ENCODE measurements around the gene CZIB. TPM values are rescaled to one million over a fixed set of nuclear protein-coding genes. Genes with fewer than 3 reads are reported as not detected.
"Not testable (repeated sequence)": the region's sequence is repeated elsewhere in the genome, so short reads cannot be mapped to it uniquely, and the experiment has no call there.

CZIB gene
- total RNA-seq, 1 donor from 2014 or later, result 54.2 TPM

DNA sequence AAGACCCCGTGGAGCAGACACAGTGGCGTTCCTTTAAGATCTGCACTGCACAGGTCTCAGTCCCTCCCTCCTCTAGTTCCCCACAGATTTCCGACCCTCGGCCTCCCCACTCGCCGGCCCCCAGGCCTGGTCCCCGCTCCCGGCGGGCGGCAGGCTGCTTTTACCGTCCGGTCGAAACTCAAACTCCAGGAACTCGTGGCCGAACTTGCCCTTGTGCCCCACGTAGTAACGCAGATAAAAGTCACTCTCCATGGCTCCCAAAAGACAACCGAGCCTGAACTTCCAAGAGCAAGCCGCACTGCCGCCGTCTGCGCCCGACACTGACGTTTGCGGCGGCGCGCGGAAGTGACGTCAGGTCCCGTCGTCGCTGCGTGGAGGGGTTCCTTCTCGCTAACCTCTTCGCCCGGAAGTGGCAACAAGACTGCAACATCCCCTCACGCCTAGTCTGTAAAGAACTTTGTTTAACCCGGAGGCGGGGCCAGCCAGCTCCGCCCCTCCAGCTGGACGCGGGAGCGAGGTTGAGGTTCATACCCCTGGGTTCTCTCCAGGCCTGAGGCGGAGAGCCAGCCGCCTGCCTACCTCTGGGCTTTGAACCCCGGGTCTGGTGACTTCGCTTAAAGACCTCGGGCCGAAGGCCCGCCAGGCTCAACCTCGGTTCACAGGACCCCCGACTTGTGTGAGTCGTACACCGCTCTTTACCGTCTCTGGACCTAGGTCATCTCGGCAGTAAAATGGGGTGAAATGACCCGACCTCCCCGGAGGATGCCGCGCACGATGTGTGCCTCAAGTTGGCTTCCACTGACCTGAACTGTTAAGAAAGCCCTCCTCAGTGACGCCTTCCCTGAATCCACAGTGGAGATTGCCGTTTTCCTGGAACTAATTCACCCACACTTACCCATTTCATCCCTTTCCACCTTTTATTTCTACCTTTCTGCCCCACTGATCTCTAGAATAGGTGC lies 18.0 kb upstream of the CZIB start, which contains the start of gene MAGOH:
MAGOH (minus strand) TSS at position 322 of the 959 bp plus-strand sequence; CDS start at position 252, 70 bp downstream.
- peak; percentile 95 for DNase-seq (ENCODE audit: low read depth)

DNA sequence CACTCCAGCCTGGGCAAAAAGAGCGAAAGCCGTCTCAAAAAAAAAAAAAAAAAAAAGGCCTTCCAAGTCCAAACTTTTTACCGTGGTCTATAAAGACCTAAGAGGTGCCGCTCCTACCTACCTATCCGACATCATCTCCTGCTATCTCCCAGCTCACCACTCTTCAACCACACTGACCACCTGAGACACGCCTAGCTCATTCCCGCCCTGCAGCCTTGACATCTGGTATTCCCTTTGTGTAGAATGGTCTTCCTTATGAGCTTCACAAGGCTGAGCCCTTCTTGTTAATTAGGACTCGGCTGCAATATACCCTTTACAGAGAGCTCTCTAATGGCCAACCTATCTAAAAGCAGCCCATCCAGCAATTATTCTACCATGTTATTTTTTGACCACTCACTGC lies 17.2 kb upstream of the CZIB start:
- DNase-seq (ENCODE audit: low read depth), result no peak

DNA sequence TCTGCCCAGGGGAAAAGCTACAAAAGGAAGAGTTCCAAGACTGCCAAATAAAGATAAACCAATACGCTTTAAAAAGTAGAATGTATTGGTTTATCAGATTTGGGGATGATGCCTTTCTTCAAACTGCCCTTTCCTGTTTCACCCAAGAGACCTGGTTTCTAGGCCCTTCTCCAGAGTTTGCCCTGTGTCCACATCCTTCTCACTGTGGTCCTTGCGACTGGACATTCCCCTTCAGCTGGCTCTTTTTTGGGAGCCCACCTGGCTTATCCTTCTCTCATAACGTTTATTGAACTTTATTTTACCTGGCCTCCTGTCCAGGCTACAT lies 490 bp upstream of the CZIB start:
- DNase-seq (ENCODE audit: low read depth), result no peak

DNA sequence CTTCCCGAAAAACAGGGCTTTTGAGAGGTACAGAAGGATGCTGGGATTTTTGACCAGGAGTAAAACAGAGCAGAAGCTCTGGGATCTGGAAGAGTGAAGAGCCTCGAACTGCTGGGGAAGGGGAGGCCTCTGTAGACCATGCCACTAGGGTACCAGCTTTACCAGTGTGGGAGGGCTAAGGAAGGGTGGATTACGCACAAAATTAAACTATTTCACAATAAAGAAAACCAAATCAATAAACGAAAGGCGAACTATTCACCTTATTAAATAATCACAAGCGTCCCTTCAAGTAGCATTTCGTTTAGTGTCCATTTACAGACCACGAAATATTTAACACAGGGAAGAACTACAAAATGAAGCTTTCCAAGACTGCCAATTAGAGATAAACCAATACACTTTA lies 723 bp downstream of the CZIB start:
- no peak for DNase-seq (ENCODE audit: low read depth)

DNA sequence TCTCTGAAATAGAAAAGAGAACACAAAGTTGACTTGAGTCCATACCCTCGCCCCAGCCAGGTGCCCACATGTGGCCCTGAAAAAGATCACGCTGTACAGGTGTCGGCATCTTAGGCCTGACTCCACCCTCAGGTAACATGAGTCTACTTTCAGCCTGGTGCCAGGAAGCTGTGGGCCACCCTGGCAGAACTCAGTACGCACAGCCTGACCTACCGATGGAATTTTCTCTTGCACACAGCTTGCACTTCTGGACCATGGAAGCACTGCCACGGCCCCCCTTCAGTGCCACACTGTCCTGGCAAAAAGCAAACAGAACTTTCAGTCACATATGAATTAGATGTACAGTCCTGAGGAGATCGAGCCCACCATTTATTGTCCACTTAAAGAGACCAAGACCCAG lies 2.2 kb downstream of the CZIB start:
- DNase-seq (ENCODE audit: low read depth), result no peak

DNA sequence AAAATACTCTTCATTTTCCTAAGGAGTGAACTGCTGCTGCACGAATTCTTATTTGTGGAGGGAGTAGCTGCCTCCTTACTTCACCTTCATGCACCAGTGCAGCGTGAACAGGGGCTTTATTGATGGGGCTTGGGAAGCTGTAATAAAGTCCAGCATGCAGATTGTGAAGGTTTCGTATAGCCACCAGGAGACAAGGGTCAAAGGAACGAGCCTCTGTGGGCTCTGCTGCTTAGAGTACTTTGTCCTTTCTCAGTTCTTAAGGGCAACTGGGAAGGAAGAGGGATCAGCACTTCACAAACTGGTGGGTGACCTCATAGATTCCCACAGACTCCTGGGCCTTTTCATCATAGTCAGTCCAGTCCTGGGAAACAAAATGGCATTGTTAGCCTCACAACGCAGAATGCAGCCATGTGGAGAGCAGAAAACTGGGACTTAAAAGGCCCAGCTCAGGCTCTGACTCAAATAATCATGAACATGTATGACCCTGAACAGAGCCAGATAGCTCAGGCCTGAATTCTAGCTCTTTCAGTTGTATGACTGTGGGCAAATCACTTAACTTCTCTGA lies 6.0 kb downstream of the CZIB start:
- no peak for DNase-seq (ENCODE audit: low read depth)

DNA sequence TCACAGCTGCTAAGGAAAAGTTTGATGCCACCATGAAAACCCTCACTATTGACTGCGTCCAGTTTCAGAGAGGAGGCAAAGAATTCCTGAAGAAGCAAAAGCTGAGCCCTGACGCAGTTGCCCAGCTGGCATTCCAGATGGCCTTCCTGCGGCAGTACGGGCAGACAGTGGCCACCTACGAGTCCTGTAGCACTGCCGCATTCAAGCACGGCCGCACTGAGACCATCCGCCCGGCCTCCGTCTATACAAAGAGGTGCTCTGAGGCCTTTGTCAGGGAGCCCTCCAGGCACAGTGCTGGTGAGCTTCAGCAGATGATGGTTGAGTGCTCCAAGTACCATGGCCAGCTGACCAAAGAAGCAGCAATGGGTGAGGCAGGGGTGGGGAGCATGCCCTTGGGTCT lies 9.5 kb downstream of the CZIB start:
- no peak for DNase-seq (ENCODE audit: low read depth)

DNA sequence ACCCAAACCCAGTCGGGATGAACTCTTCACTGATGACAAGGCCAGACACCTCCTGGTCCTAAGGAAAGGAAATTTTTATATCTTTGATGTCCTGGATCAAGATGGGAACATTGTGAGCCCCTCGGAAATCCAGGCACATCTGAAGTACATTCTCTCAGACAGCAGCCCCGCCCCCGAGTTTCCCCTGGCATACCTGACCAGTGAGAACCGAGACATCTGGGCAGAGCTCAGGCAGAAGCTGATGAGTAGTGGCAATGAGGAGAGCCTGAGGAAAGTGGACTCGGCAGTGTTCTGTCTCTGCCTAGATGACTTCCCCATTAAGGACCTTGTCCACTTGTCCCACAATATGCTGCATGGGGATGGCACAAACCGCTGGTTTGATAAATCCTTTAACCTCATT lies 10.1 kb downstream of the CZIB start:
- no peak for DNase-seq (ENCODE audit: low read depth)

DNA sequence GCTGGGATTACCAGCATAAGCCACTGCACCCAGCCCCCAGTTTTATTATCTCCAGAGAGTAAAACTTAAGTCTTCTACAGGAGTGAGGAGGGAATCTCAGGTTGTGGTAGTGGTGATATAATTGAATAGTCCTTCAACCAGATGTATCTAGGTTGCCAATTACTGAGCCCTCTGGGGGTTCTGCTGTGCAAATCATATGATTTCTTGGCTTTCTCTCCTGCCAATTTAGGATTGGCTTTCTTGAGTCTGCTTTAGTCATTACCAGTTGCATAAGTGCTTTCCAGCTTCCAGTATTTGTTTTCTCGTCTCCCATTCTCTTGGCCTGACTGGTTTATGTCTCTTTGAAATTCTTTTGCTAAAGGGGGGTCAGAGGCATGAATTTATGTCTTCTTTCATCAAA lies 12.7 kb downstream of the CZIB start:
- DNase-seq (ENCODE audit: low read depth), result no peak

DNA sequence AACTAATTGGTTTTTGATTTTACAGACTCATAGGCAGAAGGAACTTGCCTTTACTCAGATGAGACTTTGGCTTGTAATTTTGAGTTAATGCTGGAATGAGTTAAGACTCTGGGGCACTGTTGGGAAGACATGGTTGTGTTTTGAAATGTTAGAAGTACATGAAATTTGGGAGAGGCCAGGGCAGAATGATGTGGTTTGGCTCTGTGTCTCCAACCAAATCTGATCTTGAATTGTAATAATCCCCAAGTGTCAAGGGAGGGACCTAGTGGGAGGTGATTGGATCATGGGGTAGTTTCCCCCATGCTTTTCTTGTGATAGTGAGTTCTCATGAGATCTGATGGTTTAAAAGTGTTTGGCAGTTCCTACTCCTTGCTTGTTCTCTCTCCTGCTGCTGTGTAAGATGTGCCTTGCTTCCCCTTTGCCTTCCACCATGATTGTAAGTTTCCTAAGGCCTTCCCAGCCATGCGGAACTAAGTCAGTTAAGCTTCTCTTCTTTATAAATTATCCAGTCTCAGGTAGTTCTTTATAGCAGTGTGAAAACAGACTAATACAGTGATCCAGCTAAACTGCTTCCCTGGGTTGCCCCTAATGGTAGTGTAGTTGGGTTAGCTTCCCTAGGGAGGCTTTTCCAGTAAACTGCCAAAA lies 13.6 kb downstream of the CZIB start:
- DNase-seq (ENCODE audit: low read depth), result no peak

DNA sequence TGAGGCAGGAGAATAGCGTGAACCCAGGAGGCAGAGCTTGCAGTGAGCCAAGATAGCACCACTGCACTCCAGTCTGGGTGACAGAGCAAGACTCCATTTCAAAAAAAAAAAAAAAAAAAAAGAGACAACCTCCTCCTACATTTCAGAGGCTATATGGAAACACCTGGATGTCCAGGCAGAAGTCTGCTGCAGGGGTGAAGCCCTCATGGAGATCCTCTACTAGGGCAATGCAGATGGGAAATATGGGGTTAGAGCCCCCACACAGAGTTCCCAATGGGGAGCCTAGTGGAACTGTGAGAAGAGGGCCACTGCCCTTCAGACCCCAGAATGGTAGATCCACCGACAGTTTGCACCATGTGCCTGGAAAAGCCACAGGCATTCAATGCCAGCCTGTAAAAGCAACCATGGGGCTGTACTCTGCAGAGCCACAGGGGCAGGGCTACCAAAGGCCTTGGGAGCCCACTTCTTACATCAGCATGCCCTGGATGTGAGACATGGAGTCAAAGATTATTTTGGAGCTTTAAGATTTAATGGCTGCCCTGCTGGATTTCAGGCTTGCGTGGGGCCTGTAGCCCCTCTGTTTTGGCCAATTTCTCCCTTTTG lies 14.2 kb downstream of the CZIB start:
- DNase-seq (ENCODE audit: low read depth), result not testable (repeated sequence)

DNA sequence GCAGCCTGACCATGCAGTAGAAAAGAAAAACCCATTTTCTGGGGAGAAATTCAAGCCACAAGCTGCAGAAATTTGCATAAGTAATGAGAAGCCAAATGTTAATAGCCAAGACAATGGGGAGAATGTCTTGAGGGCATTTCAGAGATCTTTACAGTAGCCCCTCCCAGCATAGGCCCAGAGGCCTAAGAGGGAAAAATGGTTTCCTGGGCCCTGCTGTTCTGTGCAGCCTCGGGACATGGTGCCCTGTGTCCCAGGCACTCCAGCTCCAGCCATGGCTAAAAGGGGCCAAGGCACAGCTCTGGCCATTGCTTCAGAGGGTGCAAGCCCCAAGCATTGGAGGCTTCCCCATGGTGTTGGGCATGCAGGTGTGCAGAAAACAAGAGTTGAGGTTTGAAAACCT lies 14.9 kb downstream of the CZIB start:
- DNase-seq (ENCODE audit: low read depth), result not testable (repeated sequence)

DNA sequence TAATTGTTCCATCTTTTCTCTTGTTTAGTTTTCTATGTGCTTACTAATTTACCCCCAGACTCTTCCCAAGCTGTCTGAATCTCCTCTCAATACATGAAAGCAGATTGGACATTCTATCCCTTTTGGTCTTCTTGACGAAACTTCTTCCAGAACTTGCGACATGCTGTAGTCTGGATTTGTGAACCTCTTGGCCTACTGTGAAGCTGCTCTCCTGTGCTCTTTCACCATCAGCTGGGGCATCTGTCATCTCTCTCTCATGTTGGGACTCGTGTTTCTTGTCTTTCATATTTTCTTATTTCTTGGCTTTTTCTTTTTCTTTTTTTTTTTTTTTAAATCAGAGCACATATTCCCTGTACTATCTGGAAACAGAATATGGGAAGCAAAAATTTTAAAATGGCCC lies 17.0 kb downstream of the CZIB start:
- DNase-seq (ENCODE audit: low read depth), result no peak

DNA sequence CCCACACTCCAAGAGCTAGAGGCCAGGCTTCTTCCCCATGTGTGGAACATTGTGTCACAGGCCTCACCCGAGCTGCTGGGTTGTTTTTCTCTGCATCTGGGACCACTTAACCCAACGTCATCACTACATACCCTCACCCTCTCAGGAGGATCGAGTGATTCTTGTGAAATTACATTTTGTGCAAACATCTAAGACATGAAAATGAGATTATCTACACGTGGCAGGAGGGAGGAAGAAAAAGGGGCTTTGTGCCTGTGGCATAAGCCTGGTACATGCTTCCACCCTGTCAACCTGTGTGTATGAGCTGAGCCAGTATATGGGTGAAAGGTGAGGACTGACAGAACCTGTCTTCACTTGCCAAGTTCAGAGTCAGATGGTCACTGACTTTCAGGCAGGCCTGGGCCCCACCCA lies 22.2 kb downstream of the CZIB start:
- no peak for DNase-seq (ENCODE audit: low read depth)

DNA sequence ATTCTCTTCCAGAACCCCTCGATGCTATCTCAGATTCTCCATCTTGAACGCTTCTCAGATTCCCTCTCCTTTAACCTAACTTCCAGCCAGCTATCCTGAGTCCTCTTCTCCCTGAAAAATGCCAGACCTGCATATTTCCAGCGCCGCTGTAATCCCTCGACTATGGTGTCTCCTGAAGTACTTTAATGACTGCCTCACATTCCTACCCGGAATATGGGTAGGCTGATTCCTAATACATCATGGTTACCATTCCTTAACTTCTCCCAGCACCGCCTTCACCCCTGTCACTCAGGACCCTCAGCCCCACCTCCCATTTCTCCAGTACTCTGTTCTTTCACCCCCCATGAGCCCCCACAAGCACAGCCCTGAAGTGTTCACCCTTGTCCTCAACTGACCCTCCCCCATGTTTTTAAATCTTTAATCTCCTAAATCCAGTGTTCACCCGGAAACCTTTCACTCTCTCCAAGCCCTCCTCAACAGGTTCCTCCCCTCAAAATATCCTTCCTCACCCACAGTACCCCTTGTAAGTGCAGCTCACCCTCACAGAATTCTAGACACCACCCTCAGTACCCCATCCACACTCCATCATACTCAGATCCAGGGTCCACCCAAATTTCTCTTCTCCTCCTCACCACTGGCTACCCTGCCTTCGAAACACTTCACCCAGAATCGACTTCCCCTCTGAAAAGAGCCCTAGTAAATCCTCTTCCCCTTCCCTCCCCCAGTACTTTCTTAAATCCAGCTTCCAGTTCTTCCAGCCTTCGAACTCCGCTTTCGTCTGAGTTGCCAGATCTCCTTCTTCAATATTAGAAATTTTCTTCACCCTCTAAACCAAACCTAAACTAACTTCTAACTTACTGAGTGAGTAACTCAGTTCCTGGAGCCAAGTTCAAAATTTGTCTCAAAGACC lies 22.9 kb downstream of the CZIB start:
- peak; percentile 35 for DNase-seq (ENCODE audit: low read depth)

DNA sequence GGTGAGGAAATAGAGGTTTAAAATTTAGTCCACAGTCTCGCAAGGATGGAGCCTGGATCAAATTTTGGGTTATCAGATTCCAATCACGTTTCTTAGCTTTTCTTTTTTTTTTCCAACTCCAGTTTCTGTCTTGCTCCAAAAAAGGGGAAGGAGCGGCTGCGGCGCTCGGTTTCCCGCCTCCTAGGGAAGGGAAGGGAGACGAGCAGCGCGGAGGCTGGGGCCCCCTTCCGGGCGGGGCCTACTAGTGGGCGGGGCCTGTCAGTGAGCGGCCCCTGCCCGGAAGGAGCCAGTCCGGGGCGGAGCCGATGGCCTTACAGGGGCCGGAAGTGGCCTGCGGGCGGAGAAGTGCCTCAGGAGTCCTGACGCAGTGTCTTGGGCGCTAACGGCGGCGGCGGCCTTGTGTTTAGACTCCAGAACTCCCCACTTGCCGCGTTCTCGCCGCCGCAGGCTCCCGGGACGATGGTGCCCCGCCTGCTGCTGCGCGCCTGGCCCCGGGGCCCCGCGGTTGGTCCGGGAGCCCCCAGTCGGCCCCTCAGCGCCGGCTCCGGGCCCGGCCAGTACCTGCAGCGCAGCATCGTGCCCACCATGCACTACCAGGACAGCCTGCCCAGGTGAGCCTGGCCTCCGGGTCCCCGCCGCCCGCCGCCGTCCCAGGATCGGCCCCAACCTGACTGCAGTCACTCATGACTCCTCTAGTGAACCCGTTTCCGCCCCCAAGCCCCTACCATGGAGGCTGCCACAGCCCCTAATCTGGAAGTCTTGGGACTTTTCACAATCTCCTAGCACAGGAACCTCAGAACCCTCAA lies 23.7 kb downstream of the CZIB start, which contains the start of gene CPT2:
CPT2 (plus strand) TSS at position 340 of the 806 bp plus-strand sequence; CDS start at position 460, 120 bp downstream.
- peak; percentile 92 for DNase-seq (ENCODE audit: low read depth)

DNA sequence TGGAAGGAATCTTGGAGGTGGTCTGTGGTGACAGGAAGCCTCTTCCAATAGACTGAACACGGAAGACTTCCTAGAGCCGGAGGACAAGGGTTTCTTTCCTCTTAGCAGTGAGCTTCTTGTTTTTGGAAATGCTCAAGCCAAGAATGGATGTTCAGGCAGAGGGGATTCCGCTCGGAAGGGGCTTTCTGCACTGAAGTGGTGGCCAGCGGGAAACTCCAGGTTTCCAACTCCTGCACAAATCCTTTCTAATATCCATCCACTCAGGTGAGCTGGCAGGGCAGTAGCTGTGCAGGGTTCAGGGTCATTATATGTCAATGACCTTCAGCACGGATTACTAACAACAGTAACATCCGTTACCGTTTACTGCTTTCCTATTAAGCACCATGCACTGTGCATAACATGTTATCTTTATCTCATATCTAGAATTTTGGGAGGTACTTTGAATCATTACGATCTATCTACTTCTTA lies 24.4 kb downstream of the CZIB start:
- DNase-seq (ENCODE audit: low read depth), result no peak

DNA sequence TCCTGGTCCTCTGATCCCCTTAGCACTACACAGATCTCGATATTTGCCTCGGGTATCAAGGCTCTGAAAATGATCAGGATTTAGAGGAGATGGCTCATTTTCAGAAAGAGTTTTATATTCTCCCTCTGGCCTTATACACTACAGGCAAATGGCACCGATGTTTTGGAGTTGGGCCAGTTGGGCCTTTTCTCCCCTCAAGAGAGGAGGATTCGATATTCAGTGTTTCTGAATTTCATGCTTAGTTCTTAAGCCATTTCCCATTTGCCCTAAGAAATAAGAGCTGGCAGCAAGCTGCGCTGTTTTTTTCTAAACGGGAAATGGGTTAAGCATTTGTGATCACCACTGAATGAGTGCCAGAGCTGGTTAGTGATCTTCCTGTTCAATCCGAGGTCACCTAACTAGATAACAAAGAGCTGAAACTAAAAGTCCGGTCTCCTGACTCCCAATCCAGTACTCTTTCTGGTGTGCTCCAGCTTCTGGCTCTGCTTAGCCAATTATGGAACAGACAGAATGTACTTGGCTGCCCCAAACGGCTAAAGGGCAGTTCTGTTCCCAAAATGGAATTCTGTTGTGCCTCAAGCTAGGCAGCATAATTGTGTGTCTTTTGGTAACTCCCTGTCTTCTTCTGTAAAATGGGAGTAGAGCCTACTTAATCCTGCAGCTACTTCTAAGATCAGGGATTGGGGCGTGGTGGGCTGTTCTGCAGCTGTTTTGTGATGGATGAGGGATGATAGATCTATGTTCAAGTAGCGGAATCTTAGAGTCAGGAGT lies 25.0 kb downstream of the CZIB start:
- no peak for DNase-seq (ENCODE audit: low read depth)

DNA sequence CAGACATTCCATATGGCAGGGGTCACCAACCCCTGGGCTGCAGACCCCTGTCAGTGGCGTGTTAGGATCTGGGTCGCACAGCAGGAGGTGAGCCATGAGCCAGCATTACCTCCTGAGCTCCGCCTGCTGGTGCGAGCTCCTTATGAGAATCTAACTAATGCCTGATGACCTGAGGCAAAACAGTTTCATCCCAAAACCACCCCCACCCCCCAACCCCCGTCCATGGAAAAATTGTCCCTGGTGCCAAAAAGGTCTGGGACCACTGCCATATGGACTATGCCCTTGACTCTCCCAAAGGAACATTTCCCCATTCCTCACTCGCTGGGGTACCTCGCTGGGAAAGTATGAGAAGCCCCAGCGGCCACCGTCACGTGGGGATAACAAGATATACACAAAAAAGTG lies 30.2 kb downstream of the CZIB start:
- no peak for DNase-seq (ENCODE audit: low read depth)

All from myocyte (in vitro differentiated cells).